HG03039 (cell line): ENCODE data around the gene GLDC.

Experiments used
- ATAC-seq: cut with Tn5 transposase; IDR thresholded peaks from one replicate; pipeline ENCODE4 v1.9.1; 2021; ENCODE audit warnings: mild to moderate bottlenecking, moderate library complexity; ENCODE audit not compliant: unreplicated experiment

GLDC gene

GRCh38 chr9:6525326-6526045 lies 120.0 kb downstream of the GLDC start:
- no peak for ATAC-seq

- ATAC-seq, result no peak
Observed at GRCh38 chr9:6522263-6522662, 123.3 kb downstream of the GLDC start.

- ATAC-seq, result no peak
Observed at GRCh38 chr9:6512085-6512657, 133.4 kb downstream of the GLDC start.

- no peak for ATAC-seq
Observed at GRCh38 chr9:6506571-6506970, 139.0 kb downstream of the GLDC start.

- ATAC-seq, result no peak
Observed at GRCh38 chr9:6502399-6502798, 143.1 kb downstream of the GLDC start.

GRCh38 chr9:6501526-6502210 lies 143.9 kb downstream of the GLDC start:
- no peak for ATAC-seq

GRCh38 chr9:6498982-6499381 lies 146.5 kb downstream of the GLDC start:
- no peak for ATAC-seq

- no peak for ATAC-seq
Observed at GRCh38 chr9:6495466-6495865, 150.1 kb downstream of the GLDC start.

GRCh38 chr9:6490863-6491262 lies 154.7 kb downstream of the GLDC start:
- ATAC-seq, result no peak

- ATAC-seq, result no peak
Observed at GRCh38 chr9:6489099-6489498, 156.4 kb downstream of the GLDC start.

- no peak for ATAC-seq
Observed at GRCh38 chr9:6488395-6488794, 157.1 kb downstream of the GLDC start.

GRCh38 chr9:6484210-6484609 lies 161.3 kb downstream of the GLDC start:
- no peak for ATAC-seq
